Measurements from ENCODE around the gene MARK2.

The MARK2 gene

DNA sequence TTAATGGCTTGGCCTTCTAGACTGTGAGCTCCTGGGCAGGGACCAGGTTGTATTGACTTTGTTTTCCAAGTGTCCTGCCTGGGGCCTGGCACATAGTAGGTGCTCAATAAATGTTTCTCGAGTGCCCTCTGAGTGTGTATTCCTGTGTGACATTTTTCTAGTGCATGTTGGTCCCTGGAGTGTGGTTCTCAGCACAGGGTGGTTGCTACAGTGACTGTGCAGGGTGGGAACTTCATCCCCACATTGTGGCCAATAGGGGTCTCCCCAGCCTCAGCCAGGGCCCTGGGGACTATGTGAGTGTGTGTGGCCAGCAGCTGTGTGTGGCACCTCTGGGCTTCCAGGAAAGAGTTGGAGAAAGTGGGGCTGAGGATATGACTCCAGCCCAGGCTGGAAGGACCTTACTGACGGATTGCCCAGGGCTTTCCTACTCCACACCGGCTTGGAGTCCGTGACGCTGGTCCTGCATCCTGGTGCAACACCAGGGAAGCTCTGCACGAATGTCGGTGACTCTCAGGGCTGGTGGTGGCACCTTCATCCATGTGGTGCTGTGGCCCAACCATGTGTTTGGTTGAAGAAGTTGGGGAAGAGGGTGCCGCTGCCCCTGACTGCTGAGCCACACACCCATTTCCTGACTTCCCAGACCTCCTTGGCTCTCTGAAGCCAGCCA, 9.0 kb upstream of the MARK2 start:
- H3K4me1 ChIP-seq (ENCODE audit: control insufficient read depth, insufficient read depth, low read length), result peaks cover 6% of the 10 kb centered on the region
- H3K27ac ChIP-seq (ENCODE audit: low read length), result no peak overlapping the region
- no peaks in the 10 kb centered on the region for H3K27me3 ChIP-seq (ENCODE audit: control insufficient read depth, insufficient read depth, low read length)
- peaks cover 2% of the 10 kb centered on the region for H3K36me3 ChIP-seq (ENCODE audit: control insufficient read depth, insufficient read depth, low read length)
- WGBS (ENCODE audit: insufficient coverage, insufficient read length), result no CpG with 5 or more reads among the region's 8 CpGs
- no peak overlapping the region for H3K4me3 ChIP-seq (ENCODE audit: low read length)
- DNase-seq (ENCODE audit: low read depth, low spot score), result no peak
- no peaks in the 10 kb centered on the region for H3K9me3 ChIP-seq (ENCODE audit: control insufficient read depth, insufficient read depth, low read length)

DNA sequence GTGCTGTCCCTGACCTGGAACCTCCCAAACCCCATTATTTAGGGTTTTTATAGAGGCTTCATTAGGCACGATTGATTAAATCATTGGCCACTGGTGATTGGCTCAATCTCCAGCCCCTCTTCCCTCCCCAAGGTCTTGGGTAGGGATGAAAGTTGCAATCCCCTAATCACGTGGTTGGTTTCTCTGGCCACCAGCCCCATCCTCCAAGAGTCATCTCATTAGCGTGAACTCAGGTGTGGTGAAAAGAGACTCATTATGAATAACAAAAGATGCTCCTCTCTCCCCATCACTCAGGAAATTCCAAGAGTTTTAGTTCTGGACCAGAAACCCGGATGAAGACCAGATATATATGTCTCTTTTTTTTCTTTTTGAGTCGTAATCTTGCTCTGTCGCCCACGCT, 7.6 kb upstream of the MARK2 start:
- H3K4me1 ChIP-seq (ENCODE audit: control insufficient read depth, insufficient read depth, low read length), result peaks cover 6% of the 10 kb centered on the region
- DNase-seq (ENCODE audit: low read depth, low spot score), result no peak
- WGBS (ENCODE audit: insufficient coverage, insufficient read length), result no CpG with 5 or more reads among the region's 7 CpGs
- H3K27me3 ChIP-seq (ENCODE audit: control insufficient read depth, insufficient read depth, low read length), result no peaks in the 10 kb centered on the region
- no peaks in the 10 kb centered on the region for H3K36me3 ChIP-seq (ENCODE audit: control insufficient read depth, insufficient read depth, low read length)
- no peak overlapping the region for H3K4me3 ChIP-seq (ENCODE audit: low read length)
- no peak overlapping the region for H3K27ac ChIP-seq (ENCODE audit: low read length)
- no peaks in the 10 kb centered on the region for H3K9me3 ChIP-seq (ENCODE audit: control insufficient read depth, insufficient read depth, low read length)

DNA sequence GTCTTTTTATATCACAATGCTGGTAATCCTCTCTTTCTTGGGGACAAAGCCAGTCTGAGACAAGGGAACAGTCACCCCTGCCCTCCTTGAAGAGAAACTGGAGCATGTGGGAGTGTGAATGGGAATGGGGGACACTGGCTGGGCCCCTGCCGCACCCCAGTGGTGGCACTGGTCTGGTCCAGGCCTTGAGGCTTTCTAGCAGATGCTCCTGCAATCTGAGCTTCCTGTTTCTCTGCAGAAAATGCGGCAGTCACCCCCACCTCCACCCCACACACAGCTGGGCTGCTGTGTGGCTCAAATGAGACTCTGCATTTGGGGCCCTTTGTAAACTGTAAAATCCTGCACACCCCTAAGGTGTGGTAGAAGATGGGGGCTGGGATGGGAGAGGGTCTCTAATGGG, 6.6 kb upstream of the MARK2 start:
- WGBS (ENCODE audit: insufficient coverage, insufficient read length), result no CpG with 5 or more reads among the region's 2 CpGs
- no peaks in the 10 kb centered on the region for H3K9me3 ChIP-seq (ENCODE audit: control insufficient read depth, insufficient read depth, low read length)
- H3K4me3 ChIP-seq (ENCODE audit: low read length), result no peak overlapping the region
- no peak overlapping the region for H3K27ac ChIP-seq (ENCODE audit: low read length)
- H3K4me1 ChIP-seq (ENCODE audit: control insufficient read depth, insufficient read depth, low read length), result peaks cover 6% of the 10 kb centered on the region
- DNase-seq (ENCODE audit: low read depth, low spot score), result no peak
- H3K27me3 ChIP-seq (ENCODE audit: control insufficient read depth, insufficient read depth, low read length), result no peaks in the 10 kb centered on the region
- no peaks in the 10 kb centered on the region for H3K36me3 ChIP-seq (ENCODE audit: control insufficient read depth, insufficient read depth, low read length)

DNA sequence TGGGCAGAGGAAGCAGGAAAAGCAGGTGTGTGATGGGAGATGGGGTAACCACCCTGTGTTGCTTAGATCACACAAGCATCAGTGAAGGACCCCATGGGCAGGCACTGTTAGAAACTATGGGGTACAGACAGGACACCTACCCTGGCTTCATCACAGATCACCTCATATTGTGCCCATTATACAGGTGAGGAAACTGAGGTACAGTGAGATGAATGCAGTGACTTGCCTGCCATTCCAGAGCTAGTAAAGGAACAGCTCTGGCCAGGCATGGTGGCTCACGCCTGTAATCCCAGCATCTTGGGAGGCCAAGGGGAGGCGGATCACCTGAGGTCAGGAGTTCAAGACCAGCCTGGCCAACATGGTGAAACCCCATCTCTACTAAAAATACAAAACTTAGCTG, 5.9 kb upstream of the MARK2 start:
- no CpG with 5 or more reads among the region's 2 CpGs for WGBS (ENCODE audit: insufficient coverage, insufficient read length)

DNA sequence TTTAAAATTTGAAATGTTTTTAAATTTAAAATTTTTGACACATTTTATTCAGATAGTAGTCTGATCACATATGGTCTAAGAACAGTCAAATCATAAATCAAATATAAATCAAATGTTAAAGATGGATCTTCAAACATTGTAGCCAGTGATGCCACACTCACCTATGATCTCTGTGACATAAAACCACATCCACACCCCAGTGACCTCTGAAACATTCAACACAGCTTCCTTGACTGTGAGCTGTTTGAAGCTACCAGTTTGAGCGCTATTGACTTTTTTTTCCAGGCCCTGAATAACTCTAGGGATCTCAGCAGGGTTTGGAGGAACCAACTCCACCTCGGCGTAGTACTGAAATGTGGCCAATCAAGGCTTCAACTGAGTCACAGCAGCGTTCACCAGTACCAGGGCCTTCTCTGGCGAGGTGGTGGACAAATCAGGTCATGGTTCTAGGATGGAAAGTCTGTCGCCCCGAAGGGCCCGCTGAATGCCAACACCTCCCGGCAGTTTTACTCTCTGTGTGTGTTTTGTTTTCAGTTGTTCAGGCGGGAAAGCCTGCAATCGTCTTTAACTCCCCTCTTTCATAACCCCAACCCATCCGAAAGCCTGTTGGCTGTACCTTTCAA, 4.3 kb upstream of the MARK2 start:
- Histone ChIP-seq H3K4me3 (ENCODE audit: low read length) (no peak overlapping the region), H3K27me3 (ENCODE audit: control insufficient read depth, insufficient read depth, low read length) (no peaks in the 10 kb centered on the region), H3K27ac (ENCODE audit: low read length) (no peak overlapping the region), H3K36me3 (ENCODE audit: control insufficient read depth, insufficient read depth, low read length) (no peaks in the 10 kb centered on the region), H3K4me1 (ENCODE audit: control insufficient read depth, insufficient read depth, low read length) (peaks cover 10% of the 10 kb centered on the region), H3K9me3 (ENCODE audit: control insufficient read depth, insufficient read depth, low read length) (no peaks in the 10 kb centered on the region)
- no CpG with 5 or more reads among the region's 12 CpGs for WGBS (ENCODE audit: insufficient coverage, insufficient read length)
- no peak for DNase-seq (ENCODE audit: low read depth, low spot score)

More for the DNA sequence above, 5.9 kb upstream of the MARK2 start:
- H3K36me3 ChIP-seq (ENCODE audit: control insufficient read depth, insufficient read depth, low read length), result no peaks in the 10 kb centered on the region
- no peak overlapping the region for H3K4me3 ChIP-seq (ENCODE audit: low read length)
- H3K27me3 ChIP-seq (ENCODE audit: control insufficient read depth, insufficient read depth, low read length), result no peaks in the 10 kb centered on the region
- DNase-seq (ENCODE audit: low read depth, low spot score), result no peak
- no peaks in the 10 kb centered on the region for H3K9me3 ChIP-seq (ENCODE audit: control insufficient read depth, insufficient read depth, low read length)
- H3K4me1 ChIP-seq (ENCODE audit: control insufficient read depth, insufficient read depth, low read length), result peaks cover 8% of the 10 kb centered on the region
- H3K27ac ChIP-seq (ENCODE audit: low read length), result no peak overlapping the region

DNA sequence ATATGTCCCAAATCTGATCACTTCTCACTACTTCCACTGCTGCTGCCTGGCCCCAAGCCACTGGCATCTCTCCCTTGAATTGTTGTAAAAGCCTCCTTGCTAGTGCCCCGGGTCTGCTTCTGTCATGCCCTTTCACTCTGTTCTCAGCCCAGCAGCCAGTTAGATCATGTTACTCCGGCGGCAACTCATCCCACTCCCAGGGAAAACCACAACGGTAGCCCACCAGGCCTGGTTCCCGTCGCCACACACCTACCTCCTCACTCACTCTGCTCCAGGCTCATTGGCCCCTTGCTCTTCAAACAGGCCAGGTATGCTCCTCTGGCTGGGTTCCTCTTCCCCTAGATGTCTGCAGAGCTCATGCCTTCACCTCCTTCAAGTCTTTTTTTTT, 3.8 kb upstream of the MARK2 start:
- Histone ChIP-seq H3K4me1 (ENCODE audit: control insufficient read depth, insufficient read depth, low read length) (peaks cover 8% of the 10 kb centered on the region), H3K4me3 (ENCODE audit: low read length) (no peak overlapping the region), H3K9me3 (ENCODE audit: control insufficient read depth, insufficient read depth, low read length) (no peaks in the 10 kb centered on the region), H3K27me3 (ENCODE audit: control insufficient read depth, insufficient read depth, low read length) (no peaks in the 10 kb centered on the region), H3K27ac (ENCODE audit: low read length) (no peak overlapping the region), H3K36me3 (ENCODE audit: control insufficient read depth, insufficient read depth, low read length) (no peaks in the 10 kb centered on the region)
- WGBS (ENCODE audit: insufficient coverage, insufficient read length), result no CpG with 5 or more reads among the region's 6 CpGs
- DNase-seq (ENCODE audit: low read depth, low spot score), result no peak

DNA sequence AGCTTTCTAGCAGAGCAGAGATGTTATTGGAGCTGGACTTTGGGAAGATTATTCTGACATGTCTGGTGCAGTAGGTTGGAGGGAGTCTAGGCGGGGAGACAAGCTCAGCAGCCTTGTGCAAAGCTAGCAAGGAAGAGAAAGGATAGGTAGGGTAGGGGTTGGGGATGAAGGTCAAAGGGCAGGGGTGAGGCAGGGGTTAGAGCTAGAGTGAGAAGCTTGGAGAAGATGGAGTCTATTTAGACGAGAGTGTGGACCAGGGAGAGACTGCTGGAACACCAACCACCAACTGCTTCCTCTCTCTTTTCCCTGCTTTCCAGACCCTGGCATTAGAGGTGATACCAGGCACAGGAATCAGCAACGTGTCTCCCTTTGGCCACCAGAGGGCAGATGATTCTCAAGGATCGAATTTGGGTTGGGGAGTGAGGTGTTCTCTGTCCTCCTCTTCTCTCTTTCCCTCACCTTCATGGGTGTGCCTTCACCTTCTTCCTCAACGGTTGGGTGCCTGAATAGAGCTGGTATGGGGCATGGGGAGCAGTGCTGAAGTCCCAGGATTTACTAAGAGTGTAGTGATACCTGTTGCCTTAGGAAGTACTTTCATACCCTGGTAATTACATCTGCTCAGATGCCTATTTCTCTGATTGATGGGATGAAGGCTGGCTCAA, 1.8 kb upstream of the MARK2 start:
- WGBS (ENCODE audit: insufficient coverage, insufficient read length), result no CpG with 5 or more reads among the region's 5 CpGs
- no peaks in the 10 kb centered on the region for H3K27me3 ChIP-seq (ENCODE audit: control insufficient read depth, insufficient read depth, low read length)
- H3K27ac ChIP-seq (ENCODE audit: low read length), result no peak overlapping the region
- DNase-seq (ENCODE audit: low read depth, low spot score), result no peak
- H3K4me3 ChIP-seq (ENCODE audit: low read length), result no peak overlapping the region
- no peaks in the 10 kb centered on the region for H3K9me3 ChIP-seq (ENCODE audit: control insufficient read depth, insufficient read depth, low read length)
- H3K4me1 ChIP-seq (ENCODE audit: control insufficient read depth, insufficient read depth, low read length), result peaks cover 11% of the 10 kb centered on the region; the same call in 1 of the 2 replicates
- no peaks in the 10 kb centered on the region for H3K36me3 ChIP-seq (ENCODE audit: control insufficient read depth, insufficient read depth, low read length)

DNA sequence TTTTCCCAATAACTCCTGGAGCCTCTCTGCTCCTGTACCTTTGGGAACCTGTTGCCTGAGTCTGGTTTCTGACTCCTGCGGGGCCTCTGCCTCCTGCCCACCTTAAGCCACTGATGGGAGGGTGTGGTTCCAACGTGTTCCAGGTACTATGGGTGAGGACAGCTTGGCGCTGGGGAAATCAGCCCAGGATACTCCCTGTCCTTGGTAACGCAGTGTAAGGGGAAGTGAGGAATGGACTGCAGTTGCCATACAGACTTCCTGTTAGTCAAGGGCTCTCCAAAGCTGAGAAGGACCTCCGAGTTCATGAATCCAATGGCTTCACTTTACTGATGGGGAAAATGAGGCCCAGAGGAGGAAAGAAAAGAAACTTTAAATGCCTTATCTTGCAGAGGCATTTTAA, 1.2 kb upstream of the MARK2 start:
- no peaks in the 10 kb centered on the region for H3K9me3 ChIP-seq (ENCODE audit: control insufficient read depth, insufficient read depth, low read length)
- H3K4me1 ChIP-seq (ENCODE audit: control insufficient read depth, insufficient read depth, low read length), result peaks cover 8% of the 10 kb centered on the region; the same call in 1 of the 2 replicates
- DNase-seq (ENCODE audit: low read depth, low spot score), result no peak
- H3K27me3 ChIP-seq (ENCODE audit: control insufficient read depth, insufficient read depth, low read length), result no peaks in the 10 kb centered on the region
- WGBS (ENCODE audit: insufficient coverage, insufficient read length), result no CpG with 5 or more reads among the region's 5 CpGs
- H3K4me3 ChIP-seq (ENCODE audit: low read length), result no peak overlapping the region
- no peak overlapping the region for H3K27ac ChIP-seq (ENCODE audit: low read length)
- no peaks in the 10 kb centered on the region for H3K36me3 ChIP-seq (ENCODE audit: control insufficient read depth, insufficient read depth, low read length)

DNA sequence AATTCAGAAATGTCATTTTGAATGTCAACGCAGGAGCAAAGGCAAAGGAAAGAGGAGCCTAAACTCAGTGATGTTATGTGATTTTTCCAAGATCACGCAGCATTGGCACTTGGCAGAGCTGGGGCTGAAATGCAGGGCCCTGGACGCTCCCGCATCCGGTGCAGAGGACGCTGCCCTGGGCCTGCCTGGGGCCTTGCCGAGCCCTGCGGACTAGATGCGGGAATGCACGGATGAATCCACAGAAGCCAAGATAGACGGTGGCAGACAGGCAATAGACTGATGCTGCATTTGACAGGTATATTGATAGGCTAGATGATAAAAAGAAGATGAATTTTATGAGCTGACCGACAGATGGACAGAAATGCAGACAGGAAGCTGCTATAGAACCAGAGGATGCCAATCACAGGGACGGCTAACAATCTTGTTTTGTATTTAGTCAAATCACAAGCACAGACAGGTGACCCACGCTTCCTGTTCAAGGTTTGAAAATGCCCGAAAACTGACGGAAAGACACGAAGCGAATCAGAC, 696 bp upstream of the MARK2 start:
- H3K36me3 ChIP-seq (ENCODE audit: control insufficient read depth, insufficient read depth, low read length), result no peaks in the 10 kb centered on the region
- no peak overlapping the region for H3K27ac ChIP-seq (ENCODE audit: low read length)
- WGBS (ENCODE audit: insufficient coverage, insufficient read length), result no CpG with 5 or more reads among the region's 18 CpGs
- H3K4me3 ChIP-seq (ENCODE audit: low read length), result peak overlapping the region; percentile 7; the same call in 1 of the 2 replicates
- no peak for DNase-seq (ENCODE audit: low read depth, low spot score)
- H3K9me3 ChIP-seq (ENCODE audit: control insufficient read depth, insufficient read depth, low read length), result no peaks in the 10 kb centered on the region
- peaks cover 10% of the 10 kb centered on the region; the same call in 1 of the 2 replicates for H3K4me1 ChIP-seq (ENCODE audit: control insufficient read depth, insufficient read depth, low read length)
- H3K27me3 ChIP-seq (ENCODE audit: control insufficient read depth, insufficient read depth, low read length), result no peaks in the 10 kb centered on the region

DNA sequence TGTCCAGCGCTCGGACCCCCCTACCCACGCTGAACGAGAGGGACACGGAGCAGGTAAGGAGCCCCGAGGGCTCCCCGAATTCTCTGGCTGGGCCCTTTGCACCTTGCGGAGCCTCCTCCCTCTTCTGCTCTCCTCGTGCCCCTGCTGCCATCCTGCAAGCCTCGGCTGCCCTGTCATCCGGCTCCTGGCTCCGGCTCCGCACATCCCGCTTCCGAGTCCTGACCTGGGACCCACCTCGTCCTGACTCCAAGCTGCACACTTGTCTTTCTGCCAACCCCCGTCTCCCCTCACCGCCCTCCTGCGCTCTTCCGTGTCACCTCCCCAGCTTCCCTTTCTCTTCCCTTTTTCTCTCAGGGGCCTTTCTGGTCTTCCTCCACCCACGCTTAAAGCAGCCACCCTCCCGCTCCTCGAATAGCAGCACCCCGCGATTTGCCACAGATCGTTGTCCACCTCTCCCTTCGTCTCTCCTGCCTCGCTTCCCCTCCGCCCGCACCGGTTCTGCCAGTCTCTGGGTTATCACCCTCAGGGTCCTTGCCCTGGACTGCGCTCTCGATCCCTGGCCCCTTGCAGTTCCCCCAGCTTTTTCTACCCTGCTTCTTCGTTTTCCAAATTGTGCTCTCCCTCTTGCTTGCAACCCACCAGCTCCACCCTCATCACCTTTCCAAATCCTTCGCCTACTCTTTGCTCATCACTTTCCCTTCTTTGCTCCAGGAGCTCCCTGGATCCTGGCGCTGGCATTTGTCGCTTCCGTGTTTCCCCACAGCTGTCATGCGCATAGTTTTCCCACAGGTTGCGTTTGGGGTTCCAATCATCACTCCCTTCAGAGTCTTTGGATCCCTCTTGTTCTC, 822 bp downstream of the MARK2 start:
- Histone ChIP-seq H3K9me3 (ENCODE audit: control insufficient read depth, insufficient read depth, low read length) (no peaks in the 10 kb centered on the region), H3K36me3 (ENCODE audit: control insufficient read depth, insufficient read depth, low read length) (no peaks in the 10 kb centered on the region), H3K4me3 (ENCODE audit: low read length) (peak overlapping the region; percentile 56), H3K4me1 (ENCODE audit: control insufficient read depth, insufficient read depth, low read length) (peaks cover 10% of the 10 kb centered on the region; the same call in 1 of the 2 replicates), H3K27ac (ENCODE audit: low read length) (no peak overlapping the region), H3K27me3 (ENCODE audit: control insufficient read depth, insufficient read depth, low read length) (no peaks in the 10 kb centered on the region)
- WGBS (ENCODE audit: insufficient coverage, insufficient read length), result no CpG with 5 or more reads among the region's 40 CpGs
- DNase-seq (ENCODE audit: low read depth, low spot score), result no peak

Measured in iPS DF 6.9 (cell line).